B cell (primary cell): ENCODE results near the gene KCNJ1. TPM values are rescaled to one million over a fixed set of nuclear protein-coding genes. Genes with fewer than 3 reads are reported as not detected.

Source experiments
- ATAC-seq: fragments of 200-7000 bp; cut with Tn5 transposase; one replicate; pipeline ENCODE4 v1.10.0; 2021; ENCODE audit warnings: low read depth, mild to moderate bottlenecking, moderate number of reproducible peaks, moderate library complexity
- CTCF ChIA-PET: fragments of 350-600 bp; sonication (Branson Sonifier 250); formaldehyde crosslinking; loops from one replicate; lab custom pipeline; 2021; ENCODE audit warnings: antibody characterized with exemption, inconsistent platforms; lab: Charles Lee
- POLR2A ChIA-PET: fragments of 350-600 bp; sonication (Branson Sonifier 250); formaldehyde crosslinking; loops from one replicate; lab custom pipeline; 2021; ENCODE audit warnings: antibody characterized with exemption; lab: Charles Lee
- DNase-seq: peaks from one replicate; pipeline ENCODE4 v3.0.0; 2013
- H2AFZ ChIP-seq: 2 replicates; pipeline ENCODE4 v1.6.1; 2012; ENCODE audit warnings: mild to moderate bottlenecking, low read depth, low read length; ENCODE audit not compliant: insufficient read depth, poor library complexity, severe bottlenecking
- H3K27ac ChIP-seq, 2 donors: 1 replicate in 1 of 2; 2 replicates in 1 of 2; pipeline ENCODE4 v1.5.1; 2012 to 2013; ENCODE audit warnings: low read length in 2 of 2, mild to moderate bottlenecking in 2 of 2, moderate library complexity in 1 of 2
- H3K27me3 ChIP-seq, 4 experiments: fragments of 200-600 bp in 1 of 4; sonication (generic) in 1 of 4; replicated peaks in 1 of 4; 1 replicate in 2 of 4; 2 replicates in 2 of 4; pipeline versions ENCODE4 v1.6.1 to v1.7.0; 2013 to 2016; ENCODE audit warnings: low read length in 3 of 4, mild to moderate bottlenecking in 2 of 4, mixed read lengths in 1 of 4, moderate library complexity in 1 of 4; ENCODE audit not compliant: insufficient read depth in 4 of 4, control insufficient read depth in 3 of 4; ENCODE audit errors: control extremely low read depth in 1 of 4
- H3K36me3 ChIP-seq, 2 experiments: replicated peaks in 1 of 2; 1 replicate in 1 of 2; 2 replicates in 1 of 2; pipeline versions ENCODE4 v1.6.1 to v1.7.1; 2013; ENCODE audit warnings: low read length in 1 of 2; ENCODE audit not compliant: insufficient read depth in 2 of 2, control insufficient read depth in 1 of 2; ENCODE audit errors: control extremely low read depth in 1 of 2, extremely low read depth in 1 of 2
- H3K4me1 ChIP-seq, 2 donors: fragments of 200-600 bp in 1 of 2; sonication (generic) in 1 of 2; 1 replicate in 1 of 2; 2 replicates in 1 of 2; pipeline versions ENCODE4 v1.5.1 to v1.6.1; 2013 to 2017; ENCODE audit warnings: low read length in 2 of 2; ENCODE audit not compliant: control insufficient read depth in 2 of 2, insufficient read depth in 2 of 2
- H3K4me2 ChIP-seq: replicated peaks from 2 replicates; pipeline ENCODE3; 2012; ENCODE audit warnings: mild to moderate bottlenecking, low read depth, low read length; ENCODE audit not compliant: poor library complexity, severe bottlenecking
- H3K4me3 ChIP-seq, 5 experiments: fragments of 200-600 bp in 1 of 5; sonication (generic) in 1 of 5; 1 replicate in 3 of 5; 2 replicates in 2 of 5; pipeline versions ENCODE4 v1.5.1 to v1.7.0; 2011 to 2016; ENCODE audit warnings: low read length in 4 of 5, mild to moderate bottlenecking in 4 of 5, low read depth in 2 of 5, control low read depth in 1 of 5, moderate library complexity in 1 of 5; ENCODE audit not compliant: insufficient read depth in 1 of 5; ENCODE audit errors: control extremely low read depth in 1 of 5, extremely low read depth in 1 of 5
- H3K79me2 ChIP-seq: fragments of 200-600 bp; sonication (generic); one replicate; pipeline ENCODE4 v1.6.0; 2016; ENCODE audit warnings: low read length; ENCODE audit not compliant: control insufficient read depth, insufficient read depth
- H3K9ac ChIP-seq: fragments of 200-600 bp; sonication (generic); 2 replicates; pipeline ENCODE4 v1.6.1; 2017; ENCODE audit warnings: mild to moderate bottlenecking, low read length, moderate library complexity
- H3K9me3 ChIP-seq, 3 donors: one replicate each; pipeline versions ENCODE4 v1.6.1 to v1.7.1; 2013; ENCODE audit warnings: low read length in 2 of 3; ENCODE audit not compliant: control insufficient read depth in 2 of 3, insufficient read depth in 1 of 3; ENCODE audit errors: control extremely low read depth in 1 of 3
- H4K20me1 ChIP-seq: 2 replicates; pipeline ENCODE4 v1.6.0; 2012; ENCODE audit warnings: mild to moderate bottlenecking, low read length; ENCODE audit not compliant: insufficient read depth, control insufficient read depth, poor library complexity, severe bottlenecking
- H3K27ac Mint-ChIP-seq: one replicate; pipeline ENCODE4 v1.8.0; 2021; ENCODE audit warnings: mixed read lengths
- H3K27me3 Mint-ChIP-seq: one replicate; pipeline ENCODE4 v1.8.0; 2021; ENCODE audit warnings: mixed read lengths
- H3K4me1 Mint-ChIP-seq: one replicate; pipeline ENCODE4 v1.8.0; 2021; ENCODE audit warnings: mixed read lengths
- H3K4me3 Mint-ChIP-seq: one replicate; pipeline ENCODE4 v1.8.0; 2021; ENCODE audit warnings: mixed read lengths
- H3K9me3 Mint-ChIP-seq: one replicate; pipeline ENCODE4 v1.8.0; 2022; ENCODE audit warnings: mixed read lengths; ENCODE audit not compliant: insufficient read depth
- EZH2 ChIP-seq: IDR thresholded peaks from 2 replicates; pipeline ENCODE4 v1.6.1; 2012; ENCODE audit warnings: borderline replicate concordance, low read depth, mild to moderate bottlenecking, moderate library complexity, low read length; ENCODE audit not compliant: insufficient read depth, poor library complexity, severe bottlenecking
- WGBS: methylation state at CpG from one replicate; pipeline ENCODE4 v1.1.5; 2013; ENCODE audit warnings: missing lambda C conversion rate; ENCODE audit not compliant: insufficient coverage; 5-methylcytosine and 5-hydroxymethylcytosine counted together
- intact Hi-C: fragments of 100-400 bp; cut with micrococcal nuclease; formaldehyde crosslinking; loops from one replicate; pipeline ENCODE4 v1.10.0; 2022
- polyA plus RNA-seq: library from polyadenylated mRNA; depleted of rRNA; stranded (reverse); fragments of >200 nt; gene quantifications from 2 replicates; pipeline ENCODE4 v1.2.3, GENCODE V29; 2012
- total RNA-seq, 2 donors: library from RNA; stranded (reverse); fragments of 120-200 nt in 1 of 2; gene quantifications; 1 replicate in 1 of 2; 2 replicates in 1 of 2; pipeline versions ENCODE4 v1.2.3 to v1.2.4, GENCODE V29; 2013 to 2022
- TF ChIP-seq, protein P1 (sequence below): fragments of 200-600 bp; IDR thresholded peaks from one replicate; pipeline ENCODE4 v1.8.0; 2022; ENCODE audit warnings: antibody characterized with exemption, mild to moderate bottlenecking

KCNJ1 gene
- total and polyA plus RNA-seq, 2 donors (not counting 1 experiment from before 2014, with no cell fraction given): not detected

GRCh38 chr11:128813729-128814128 lies 53.4 kb downstream of the KCNJ1 start:
- no peaks in the 10 kb centered on the region for H3K4me1 ChIP-seq
- H3K27me3 ChIP-seq: no peaks in the 10 kb centered on the region
- no peak overlapping the region for H3K27ac ChIP-seq
- WGBS: 98% methylated on average over 4 of the region's 4 CpGs
- Mint-ChIP-seq H3K4me1 (peaks cover 1% of the 10 kb centered on the region), H3K4me3 (no peak overlapping the region), H3K27ac (no peak overlapping the region), H3K9me3 (no peaks in the 10 kb centered on the region), H3K27me3 (no peaks in the 10 kb centered on the region)
- no peak overlapping the region for H3K9ac ChIP-seq
- no peak for TF ChIP-seq EZH2
- TF ChIP-seq, protein P1, sequence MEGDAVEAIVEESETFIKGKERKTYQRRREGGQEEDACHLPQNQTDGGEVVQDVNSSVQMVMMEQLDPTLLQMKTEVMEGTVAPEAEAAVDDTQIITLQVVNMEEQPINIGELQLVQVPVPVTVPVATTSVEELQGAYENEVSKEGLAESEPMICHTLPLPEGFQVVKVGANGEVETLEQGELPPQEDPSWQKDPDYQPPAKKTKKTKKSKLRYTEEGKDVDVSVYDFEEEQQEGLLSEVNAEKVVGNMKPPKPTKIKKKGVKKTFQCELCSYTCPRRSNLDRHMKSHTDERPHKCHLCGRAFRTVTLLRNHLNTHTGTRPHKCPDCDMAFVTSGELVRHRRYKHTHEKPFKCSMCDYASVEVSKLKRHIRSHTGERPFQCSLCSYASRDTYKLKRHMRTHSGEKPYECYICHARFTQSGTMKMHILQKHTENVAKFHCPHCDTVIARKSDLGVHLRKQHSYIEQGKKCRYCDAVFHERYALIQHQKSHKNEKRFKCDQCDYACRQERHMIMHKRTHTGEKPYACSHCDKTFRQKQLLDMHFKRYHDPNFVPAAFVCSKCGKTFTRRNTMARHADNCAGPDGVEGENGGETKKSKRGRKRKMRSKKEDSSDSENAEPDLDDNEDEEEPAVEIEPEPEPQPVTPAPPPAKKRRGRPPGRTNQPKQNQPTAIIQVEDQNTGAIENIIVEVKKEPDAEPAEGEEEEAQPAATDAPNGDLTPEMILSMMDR: no peak
- H3K9me3 ChIP-seq: no peaks in the 10 kb centered on the region
- intact Hi-C loops: loop anchor here (5.0 kb wide), 1 partner anchor 34 kb away; no protein-coding TSS in a partner anchor
- H3K4me2 ChIP-seq: no peak overlapping the region
- peaks cover 8% of the 10 kb centered on the region for H4K20me1 ChIP-seq
- POLR2A ChIA-PET: no interaction called here
- CTCF ChIA-PET: interaction anchor here (0.9 to 2.0 kb wide), 3 partner anchors 18 to 182 kb away, joined by 3 to 5 read pairs (median 4); no protein-coding TSS in a partner anchor
- peaks cover 0 to 80% of the 10 kb centered on the region in 2 experiments for H3K36me3 ChIP-seq
- ATAC-seq: no peak
- no peak overlapping the region for H2AFZ ChIP-seq
- H3K79me2 ChIP-seq: no peaks in the 10 kb centered on the region
- no peak for DNase-seq
- no peak overlapping the region for H3K4me3 ChIP-seq

DNA sequence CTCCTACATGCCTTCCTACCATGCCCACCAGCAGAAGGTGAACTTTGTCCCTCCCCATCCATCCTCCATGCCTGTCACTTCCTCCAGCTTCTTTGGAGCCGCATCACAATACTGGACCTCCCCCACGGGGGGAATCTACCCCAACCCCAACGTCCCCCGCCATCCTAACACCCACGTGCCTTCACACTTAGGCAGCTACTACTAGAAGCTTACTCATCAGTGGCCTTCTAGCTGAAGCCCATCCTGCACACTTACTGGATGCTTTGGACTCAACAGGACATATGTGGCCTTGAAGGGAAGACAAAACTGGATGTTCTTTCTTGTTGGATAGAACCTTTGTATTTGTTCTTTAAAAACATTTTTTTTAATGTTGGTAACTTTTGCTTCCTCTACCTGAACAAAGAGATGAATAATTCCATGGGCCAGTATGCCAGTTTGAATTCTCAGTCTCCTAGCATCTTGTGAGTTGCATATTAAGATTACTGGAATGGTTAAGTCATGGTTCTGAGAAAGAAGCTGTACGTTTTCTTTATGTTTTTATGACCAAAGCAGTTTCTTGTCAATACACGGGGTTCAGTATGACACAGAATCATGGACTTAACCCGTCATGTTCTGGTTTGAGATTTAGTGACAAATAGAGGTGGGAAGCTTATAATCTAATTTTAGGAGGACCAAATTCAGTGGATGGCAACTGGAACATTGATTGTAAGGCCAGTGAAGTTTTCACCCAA lies 56.1 kb downstream of the KCNJ1 start:
- 90% methylated on average over 5 of the region's 8 CpGs for WGBS
- H3K4me3 Mint-ChIP-seq: no peak overlapping the region
- POLR2A ChIA-PET: interaction anchor here (0.7 kb wide), 1 partner anchor 289 kb away, joined by 4 read pairs; no protein-coding TSS in a partner anchor
- Histone ChIP-seq H3K36me3 (peaks cover 2 to 90% of the 10 kb centered on the region in 2 experiments), H3K79me2 (no peaks in the 10 kb centered on the region), H3K4me2 (no peak overlapping the region), H3K27me3 (no peaks in the 10 kb centered on the region), H3K4me3 (no peak overlapping the region), H4K20me1 (peaks cover 18% of the 10 kb centered on the region), H3K9me3 (no peaks in the 10 kb centered on the region), H3K9ac (no peak overlapping the region), H2AFZ (no peak overlapping the region), H3K4me1 (no peaks in the 10 kb centered on the region), H3K27ac (no peak overlapping the region)
- H3K27me3 Mint-ChIP-seq: no peaks in the 10 kb centered on the region
- H3K27ac Mint-ChIP-seq: no peak overlapping the region
- CTCF ChIA-PET: interaction anchor here (0.7 to 1.6 kb wide), 7 partner anchors 8 to 653 kb away, joined by 3 to 9 read pairs (median 3); no protein-coding TSS in a partner anchor
- DNase-seq: no peak
- no peaks in the 10 kb centered on the region for H3K9me3 Mint-ChIP-seq
- TF ChIP-seq, protein P1: no peak
- no peak for TF ChIP-seq EZH2
- H3K4me1 Mint-ChIP-seq: peaks cover 5% of the 10 kb centered on the region
- intact Hi-C loops: loop anchor here (5.0 kb wide), 1 partner anchor 36 kb away; no protein-coding TSS in a partner anchor
- ATAC-seq: no peak
